ENCODE data around the gene KCNAB2. TPM values are rescaled to one million over a fixed set of nuclear protein-coding genes. Genes with fewer than 3 reads are reported as not detected.

The KCNAB2 gene
- total RNA-seq, 3 donors from 2014 or later: 6.9 to 19.8 (median 9.8) TPM

GRCh38 chr1:6137758-6138157 is 92.1 kb downstream of the KCNAB2 start:
- intact Hi-C loops (cut with DNase I; ENCODE audit: low total_unique reads): no loop called here
- Histone ChIP-seq H3K9me3 (no peaks in the 10 kb centered on the region), H3K27ac (no peak overlapping the region), H3K4me3 (no peak overlapping the region), H3K36me3 (no peaks in the 10 kb centered on the region), H3K27me3 (no peaks in the 10 kb centered on the region), H3K4me1 (no peaks in the 10 kb centered on the region)
- TF ChIP-seq POLR2AphosphoS5 (IDR thresholded peaks at IDR 0.05) (no peak), POLR2A (IDR thresholded peaks at IDR 0.05) (no peak), CTCF (IDR thresholded peaks at IDR 0.05) (no peak)
- DNase-seq (ENCODE audit: low spot score in 2 of 2): no peak

GRCh38 chr1:6140413-6140812 is 94.7 kb downstream of the KCNAB2 start:
- TF ChIP-seq POLR2A (IDR thresholded peaks at IDR 0.05) (no peak), POLR2AphosphoS5 (IDR thresholded peaks at IDR 0.05) (no peak), CTCF (IDR thresholded peaks at IDR 0.05) (no peak)
- Histone ChIP-seq H3K36me3 (no peaks in the 10 kb centered on the region), H3K27ac (no peak overlapping the region), H3K9me3 (no peaks in the 10 kb centered on the region), H3K4me3 (no peak overlapping the region), H3K27me3 (no peaks in the 10 kb centered on the region), H3K4me1 (no peaks in the 10 kb centered on the region)
- DNase-seq (ENCODE audit: low spot score in 2 of 2): no peak
- intact Hi-C loops (cut with DNase I; ENCODE audit: low total_unique reads): no loop called here

GRCh38 chr1:6141592-6141991 is 95.9 kb downstream of the KCNAB2 start:
- DNase-seq (ENCODE audit: low spot score in 2 of 2): no peak
- Histone ChIP-seq H3K27ac (no peak overlapping the region), H3K4me1 (no peaks in the 10 kb centered on the region), H3K27me3 (peaks cover 0 to 3% of the 10 kb centered on the region in 2 donors), H3K9me3 (no peaks in the 10 kb centered on the region), H3K36me3 (no peaks in the 10 kb centered on the region), H3K4me3 (no peak overlapping the region)
- no peak for TF ChIP-seq POLR2AphosphoS5 (IDR thresholded peaks at IDR 0.05)
- TF ChIP-seq CTCF (IDR thresholded peaks at IDR 0.05): no peak
- no peak for TF ChIP-seq POLR2A (IDR thresholded peaks at IDR 0.05)
- intact Hi-C loops (cut with DNase I; ENCODE audit: low total_unique reads): no loop called here

GRCh38 chr1:6142036-6142621 is 96.4 kb downstream of the KCNAB2 start:
- no peak for DNase-seq (ENCODE audit: low spot score in 2 of 2)
- Histone ChIP-seq H3K27ac (no peak overlapping the region), H3K4me3 (no peak overlapping the region), H3K36me3 (no peaks in the 10 kb centered on the region), H3K4me1 (no peaks in the 10 kb centered on the region), H3K27me3 (peaks cover 0 to 8% of the 10 kb centered on the region in 2 donors), H3K9me3 (no peaks in the 10 kb centered on the region)
- no peak for TF ChIP-seq POLR2AphosphoS5 (IDR thresholded peaks at IDR 0.05)
- TF ChIP-seq CTCF (IDR thresholded peaks at IDR 0.05): no peak
- intact Hi-C loops (cut with DNase I; ENCODE audit: low total_unique reads): no loop called here

- Histone ChIP-seq H3K9me3 (no peaks in the 10 kb centered on the region), H3K27ac (no peak overlapping the region), H3K4me3 (no peak overlapping the region), H3K36me3 (no peaks in the 10 kb centered on the region), H3K27me3 (peaks cover 0 to 14% of the 10 kb centered on the region in 2 donors), H3K4me1 (no peaks in the 10 kb centered on the region)
- no peak for DNase-seq (ENCODE audit: low spot score in 2 of 2)
- no peak for TF ChIP-seq POLR2AphosphoS5 (IDR thresholded peaks at IDR 0.05)
- no peak for TF ChIP-seq CTCF (IDR thresholded peaks at IDR 0.05)
- intact Hi-C loops (cut with DNase I; ENCODE audit: low total_unique reads): no loop called here
These were observed 97.0 kb downstream of the KCNAB2 start for GRCh38 chr1:6142734-6143133.

All from breast epithelium (tissue), 4 donors.